GM21526 (cell line): ENCODE results near the gene LAMA3.

Experiments
- ATAC-seq: cut with Tn5 transposase; IDR thresholded peaks from one replicate; pipeline ENCODE4 v1.9.1; 2021; ENCODE audit warnings: moderate library complexity; ENCODE audit not compliant: unreplicated experiment, low FRiP score

LAMA3 gene

DNA sequence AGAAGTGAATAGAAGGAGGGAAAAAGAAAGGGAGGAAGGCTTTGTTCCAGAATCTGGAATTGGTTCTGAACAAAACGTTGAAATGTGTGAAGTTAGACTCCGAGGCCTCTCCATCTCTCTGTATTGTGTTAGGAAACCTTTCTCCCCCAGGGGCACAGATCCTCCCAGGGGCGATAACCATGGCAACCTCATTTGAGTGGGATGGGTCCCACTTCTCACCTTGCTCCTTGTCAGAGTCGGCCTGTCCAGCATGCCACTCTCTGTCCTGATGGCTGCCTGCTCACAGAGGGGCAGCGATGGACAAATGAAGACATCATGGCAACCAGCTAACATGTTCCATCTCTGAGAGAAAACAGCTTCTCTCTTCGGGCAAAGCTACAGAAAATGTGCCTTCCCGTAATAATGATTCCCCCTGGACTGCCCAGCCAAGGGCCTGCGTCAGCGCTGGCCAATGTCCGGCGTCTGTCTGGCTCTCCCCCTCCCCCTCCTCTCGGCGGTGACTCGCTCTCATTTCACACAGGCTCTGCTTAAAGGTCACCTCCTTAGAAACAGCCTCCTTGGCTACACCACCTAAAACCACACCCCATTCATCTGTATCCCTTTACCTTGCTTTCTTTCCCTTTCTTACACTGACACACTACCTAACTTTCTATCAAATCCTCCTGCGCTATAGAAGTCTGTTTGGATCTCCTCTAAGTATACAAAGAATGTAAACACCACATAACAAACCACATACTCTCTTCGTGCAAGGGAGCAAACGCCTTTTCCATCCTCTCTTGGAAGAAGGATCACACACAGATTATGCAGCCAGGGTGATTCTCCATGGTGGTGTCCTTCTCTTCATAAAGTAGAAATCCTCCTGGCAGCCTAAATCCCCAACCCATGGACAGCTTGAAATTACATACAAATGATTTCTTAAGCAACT lies 293.2 kb downstream of the LAMA3 start:
- ATAC-seq, result no peak

DNA sequence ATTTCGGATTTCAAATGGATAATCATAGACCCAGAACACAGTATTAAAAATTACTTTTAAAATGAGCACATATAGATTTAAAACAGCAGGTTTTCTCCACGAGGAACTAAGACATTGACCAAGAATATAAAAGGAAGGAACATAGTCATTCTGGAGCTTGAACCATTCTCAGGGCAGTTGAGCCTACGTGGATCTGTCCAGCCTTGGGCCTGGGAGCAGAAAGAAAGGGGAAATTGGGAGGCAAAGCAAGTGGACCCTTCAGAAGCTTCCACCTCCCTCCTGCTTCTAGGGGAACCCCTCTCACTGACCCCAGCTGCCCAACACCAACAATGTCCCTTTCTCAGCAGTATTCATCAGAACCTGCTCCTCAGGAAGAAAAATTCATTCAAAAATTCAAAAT lies 293.9 kb downstream of the LAMA3 start:
- ATAC-seq, result no peak

DNA sequence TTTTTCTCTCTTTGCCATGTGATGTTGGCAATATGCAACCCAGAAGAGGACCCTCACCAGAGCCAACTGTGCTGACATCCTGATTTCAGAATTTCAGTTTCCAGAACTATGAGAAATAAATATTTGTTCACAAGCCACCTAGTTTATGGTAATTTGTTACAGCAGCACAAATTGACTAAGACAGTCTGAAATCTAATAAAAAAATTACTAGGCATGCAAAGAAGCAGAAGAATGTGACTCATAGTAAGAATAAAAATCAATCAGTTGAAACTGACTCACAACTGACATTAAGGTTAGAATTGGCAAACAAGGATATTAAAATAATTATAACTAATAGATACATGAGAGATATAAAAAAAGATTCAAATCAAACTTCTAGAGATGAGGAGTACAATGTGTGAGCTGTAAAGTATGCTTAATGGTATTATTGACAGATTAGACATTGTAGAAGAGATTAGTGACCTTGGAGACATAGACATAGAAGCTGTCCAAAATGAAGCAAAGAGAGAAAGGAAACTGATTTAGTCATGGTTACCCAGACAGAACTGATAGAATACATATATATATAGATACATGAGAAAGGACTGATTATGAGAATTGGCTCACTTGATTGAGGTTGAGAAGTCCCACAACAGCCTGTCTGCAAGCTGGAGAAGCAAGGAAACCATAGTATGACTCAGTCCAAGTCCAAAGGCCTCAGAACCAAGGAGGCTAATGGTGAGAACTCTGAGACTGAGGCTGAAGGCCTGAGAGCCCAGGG lies 297.5 kb downstream of the LAMA3 start:
- ATAC-seq, result peak; percentile 77

DNA sequence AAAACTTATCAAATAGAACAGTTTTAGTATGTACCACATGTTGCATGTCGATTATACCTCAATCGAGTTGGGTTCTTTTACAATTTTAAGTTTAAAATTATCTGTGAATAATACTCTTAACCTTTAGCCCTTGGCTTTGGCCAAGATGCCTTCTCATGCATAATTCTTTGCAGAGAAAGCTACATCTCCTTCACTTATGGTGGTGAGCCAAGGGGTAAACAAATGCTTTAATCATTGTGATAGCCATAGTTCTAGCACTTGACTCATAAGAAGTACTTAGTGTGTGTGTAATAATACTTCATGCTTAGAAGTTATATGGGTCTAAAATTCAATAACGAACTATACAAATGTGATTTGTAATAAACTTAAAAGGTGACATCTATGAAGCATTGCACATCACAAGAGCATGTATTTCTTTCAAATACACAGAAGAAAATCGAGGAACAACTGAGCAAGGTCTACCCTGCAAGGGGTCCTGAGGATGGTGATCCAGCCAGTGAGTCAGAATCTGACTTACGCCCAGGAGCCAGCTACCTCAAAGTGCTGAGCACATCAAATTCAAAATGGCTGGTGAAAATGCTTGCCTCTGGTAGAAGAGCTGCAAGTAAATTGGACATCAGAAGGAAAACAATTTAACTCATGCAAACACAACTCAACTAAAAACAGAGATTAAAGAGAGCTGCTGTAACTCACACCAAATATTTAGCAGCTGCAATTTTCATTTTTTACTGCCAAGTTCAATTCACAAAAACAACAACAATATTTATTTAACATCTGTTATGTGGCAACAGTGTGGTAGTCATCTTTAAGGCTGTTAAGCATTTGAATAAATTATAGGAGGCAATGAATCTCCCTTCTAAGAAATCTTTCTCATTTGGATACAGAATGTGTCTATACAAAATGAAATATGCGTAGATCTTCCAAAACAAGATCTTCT lies 301.5 kb downstream of the LAMA3 start:
- no peak for ATAC-seq

DNA sequence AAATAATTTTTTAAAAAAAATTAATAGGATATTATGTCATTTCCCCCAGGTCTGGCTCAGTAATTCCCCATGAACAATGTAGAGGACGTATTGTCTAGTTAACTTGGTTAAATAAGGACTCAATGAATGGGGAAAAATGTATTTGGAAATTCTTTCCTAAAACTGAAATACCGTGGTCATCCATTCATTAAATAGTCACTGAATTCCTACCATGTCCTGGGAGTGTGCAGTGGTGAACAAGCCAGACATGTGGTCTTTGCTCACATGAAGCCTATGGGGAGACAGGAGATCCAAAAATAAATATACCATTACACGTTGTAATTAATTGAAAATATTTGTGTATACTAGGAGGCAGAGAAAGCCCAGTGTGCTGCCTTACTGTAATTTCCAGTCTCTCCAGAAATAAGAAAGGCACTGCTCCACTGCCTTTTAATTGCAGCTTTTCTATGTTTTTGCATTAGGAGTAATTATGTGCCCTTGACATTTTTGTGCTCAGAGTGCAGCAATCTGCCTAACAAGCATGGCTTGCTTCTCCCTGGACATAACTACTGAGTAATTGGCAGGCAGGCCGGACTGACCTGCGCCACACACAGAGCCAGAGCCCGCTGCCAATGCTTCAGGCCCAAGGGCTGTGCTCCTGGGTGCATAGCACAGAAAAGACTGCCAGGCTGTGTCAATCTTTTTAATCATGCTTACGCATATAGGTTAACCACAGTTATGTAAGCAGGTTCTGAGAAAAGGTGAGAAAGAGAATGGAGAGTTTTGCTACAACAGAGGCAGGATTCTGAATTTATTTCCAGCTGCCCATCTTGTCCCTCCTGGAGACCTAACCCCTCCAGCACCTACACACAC lies 303.1 kb downstream of the LAMA3 start:
- no peak for ATAC-seq

DNA sequence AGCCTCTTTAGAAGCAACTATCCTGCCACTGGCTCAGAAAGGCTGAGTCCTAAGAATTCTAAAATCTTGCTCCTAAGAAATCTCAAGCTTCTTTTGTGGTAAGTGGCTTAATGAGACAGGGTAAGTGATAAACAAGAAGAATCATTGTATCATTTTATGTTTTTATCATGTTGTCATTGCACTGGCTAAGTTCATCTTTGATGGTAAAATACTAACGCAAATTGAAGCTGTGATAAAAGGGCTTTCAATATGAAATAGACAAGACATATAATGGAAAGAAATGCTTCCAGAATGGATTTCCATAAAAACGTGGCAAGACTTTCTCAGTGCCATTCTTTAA lies 303.7 kb downstream of the LAMA3 start:
- ATAC-seq, result no peak

DNA sequence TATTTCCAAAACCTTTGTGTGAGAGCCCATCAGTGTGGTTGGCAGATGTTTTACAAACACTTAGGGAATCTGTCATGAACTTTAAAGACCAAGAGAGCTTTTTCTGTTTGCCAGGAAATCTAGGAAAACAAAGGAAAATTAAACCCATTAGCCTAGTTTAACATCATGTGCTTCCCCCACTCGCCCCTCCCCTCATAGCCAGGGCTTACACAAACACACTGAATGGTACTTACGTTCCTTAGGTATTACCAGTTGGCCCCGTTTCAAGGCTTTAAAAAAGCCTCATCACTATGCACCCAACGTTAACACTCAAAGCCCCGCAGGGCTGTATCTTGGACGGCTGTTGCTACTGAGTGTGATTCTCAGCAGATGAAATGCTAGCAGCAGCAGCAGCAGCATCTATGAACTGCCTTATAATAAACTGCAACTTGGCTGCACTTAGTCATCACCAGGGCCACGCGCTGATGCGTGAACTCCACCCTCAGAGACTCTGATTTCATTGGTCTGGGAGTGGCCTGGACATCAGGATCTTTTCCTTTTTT lies 305.2 kb downstream of the LAMA3 start:
- ATAC-seq, result no peak

DNA sequence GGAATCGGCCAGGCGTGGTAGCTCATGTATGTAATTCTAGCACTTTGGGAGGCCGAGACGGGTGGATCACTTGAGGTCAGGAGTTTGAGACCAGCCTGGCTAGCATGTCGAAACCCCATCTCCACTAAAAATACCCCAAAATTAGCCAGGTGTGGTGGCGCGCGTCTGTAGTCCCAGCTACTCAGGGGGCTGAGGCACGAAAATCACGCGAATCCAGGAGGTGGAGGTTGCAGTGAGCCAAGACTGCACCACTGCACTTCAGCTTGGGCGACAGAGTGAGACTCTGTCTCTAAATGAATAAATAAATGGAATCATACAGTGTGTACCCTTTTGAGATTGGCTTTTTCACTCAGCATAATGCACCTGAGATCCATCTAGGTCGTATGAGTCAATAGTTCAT lies 305.9 kb downstream of the LAMA3 start:
- no peak for ATAC-seq

DNA sequence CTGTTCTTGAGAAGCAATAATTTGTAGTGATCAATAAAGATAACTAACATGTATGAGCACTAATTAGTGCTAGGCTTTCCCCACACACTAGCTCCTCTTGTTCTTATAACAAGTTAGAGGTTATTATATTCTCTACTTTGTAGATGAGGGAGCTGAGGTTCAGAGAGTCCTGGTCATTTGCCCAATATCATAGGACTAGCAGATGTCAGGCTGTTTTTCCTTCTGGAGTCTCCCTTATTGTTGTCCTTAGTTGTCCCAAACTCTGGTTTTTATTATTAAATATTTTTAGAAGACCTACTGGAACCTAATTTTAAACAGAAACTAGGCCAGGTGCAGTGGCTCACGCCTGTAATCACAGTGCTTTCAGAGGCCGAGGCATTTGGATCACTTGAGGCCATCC lies 308.8 kb downstream of the LAMA3 start:
- no peak for ATAC-seq

DNA sequence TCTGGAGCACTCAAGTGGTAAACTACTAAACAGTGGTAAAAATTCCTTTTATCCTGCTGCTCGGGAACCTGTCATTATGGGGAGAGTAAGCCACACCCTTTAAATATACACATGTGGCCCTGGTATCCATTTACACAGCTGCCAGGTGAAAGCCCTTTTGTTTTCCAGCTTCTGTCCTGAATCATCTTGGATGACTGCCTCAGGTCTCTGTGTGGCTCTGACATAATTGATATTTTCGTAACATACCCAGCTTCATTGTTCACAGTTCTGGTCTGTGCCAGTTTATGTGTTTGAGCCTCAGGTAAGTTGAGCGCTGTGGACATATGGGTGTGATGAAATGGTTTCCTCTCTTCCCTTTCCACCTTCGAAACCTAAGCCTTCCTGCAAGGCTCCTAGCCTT lies 309.6 kb downstream of the LAMA3 start:
- no peak for ATAC-seq

DNA sequence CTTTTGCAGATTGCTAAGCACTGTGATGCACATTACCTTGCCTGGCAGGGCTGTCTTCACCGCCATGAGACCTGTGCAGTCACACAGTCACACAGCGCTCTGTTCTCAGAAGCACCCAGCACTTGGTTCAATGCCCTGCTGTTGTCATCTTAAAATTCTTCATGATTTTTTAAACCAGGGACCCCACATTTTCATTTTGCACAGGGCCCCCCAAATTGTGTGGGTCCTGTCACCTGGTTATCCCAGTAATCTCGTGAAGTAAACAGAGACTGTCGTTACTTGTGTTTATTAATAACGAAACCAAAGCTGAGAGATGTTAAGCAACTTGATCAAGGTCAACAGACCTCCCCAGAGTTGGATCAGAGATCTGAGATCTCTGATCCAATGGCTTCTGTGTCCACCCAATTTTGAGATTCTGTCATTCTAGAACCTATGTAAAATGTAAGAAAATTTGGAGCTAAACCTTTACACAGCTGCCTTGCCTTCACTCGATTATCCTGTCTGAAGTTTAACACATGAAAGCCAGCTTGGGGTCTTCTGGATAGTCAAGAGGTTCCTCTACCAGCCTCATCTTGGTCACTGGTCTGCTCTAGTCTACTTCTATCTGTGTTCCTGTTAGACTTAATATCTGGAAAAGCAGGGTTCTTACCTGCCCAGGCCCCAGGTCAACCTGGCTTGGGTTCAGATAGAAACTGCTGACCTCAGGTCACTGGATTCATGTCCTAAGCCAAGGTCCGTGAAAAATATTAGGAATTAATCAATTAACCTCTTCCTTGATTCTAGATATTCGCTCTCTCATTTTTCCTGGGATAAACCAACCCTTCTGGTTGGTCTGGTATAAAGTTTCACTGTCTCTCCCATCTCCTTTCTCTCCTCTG lies 311.6 kb downstream of the LAMA3 start:
- no peak for ATAC-seq

DNA sequence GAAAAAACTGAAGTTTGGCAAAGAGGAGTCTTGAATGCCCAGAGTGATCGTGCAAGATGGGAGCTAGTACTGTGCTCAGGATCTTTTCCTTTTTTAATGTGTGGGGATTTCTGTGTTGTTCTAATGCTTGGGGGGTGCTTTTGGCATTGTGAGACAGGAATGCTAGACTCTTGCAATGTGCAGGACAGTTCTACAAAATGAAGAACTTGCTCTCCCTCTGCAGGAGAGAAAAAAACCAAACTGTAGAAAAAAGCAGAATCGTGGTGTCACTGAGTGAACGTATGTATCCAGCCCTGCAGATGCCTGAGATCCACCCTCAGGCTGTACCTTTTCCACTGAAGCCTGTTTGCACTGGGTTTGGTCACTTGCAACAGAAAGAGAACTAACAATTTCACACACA lies 313.2 kb downstream of the LAMA3 start:
- ATAC-seq, result no peak

DNA sequence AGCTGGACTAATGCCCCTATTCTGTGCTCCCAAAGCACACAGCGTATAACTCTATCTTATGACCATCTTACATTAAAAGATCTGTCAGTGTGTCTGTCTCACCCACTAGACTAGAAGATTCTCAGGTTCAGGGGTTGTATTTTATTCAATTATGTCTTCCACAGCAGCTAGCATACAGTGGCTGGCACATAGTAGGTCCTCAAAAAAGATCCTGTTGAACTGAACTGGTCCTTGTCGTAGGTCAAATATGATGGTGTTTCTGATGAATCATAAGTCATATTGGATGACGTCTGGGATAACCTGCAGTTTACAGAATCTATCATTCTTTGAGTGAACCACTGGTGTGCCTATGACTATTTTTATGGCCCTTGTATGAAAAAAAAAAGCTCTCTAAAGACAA lies 314.0 kb downstream of the LAMA3 start:
- no peak for ATAC-seq

DNA sequence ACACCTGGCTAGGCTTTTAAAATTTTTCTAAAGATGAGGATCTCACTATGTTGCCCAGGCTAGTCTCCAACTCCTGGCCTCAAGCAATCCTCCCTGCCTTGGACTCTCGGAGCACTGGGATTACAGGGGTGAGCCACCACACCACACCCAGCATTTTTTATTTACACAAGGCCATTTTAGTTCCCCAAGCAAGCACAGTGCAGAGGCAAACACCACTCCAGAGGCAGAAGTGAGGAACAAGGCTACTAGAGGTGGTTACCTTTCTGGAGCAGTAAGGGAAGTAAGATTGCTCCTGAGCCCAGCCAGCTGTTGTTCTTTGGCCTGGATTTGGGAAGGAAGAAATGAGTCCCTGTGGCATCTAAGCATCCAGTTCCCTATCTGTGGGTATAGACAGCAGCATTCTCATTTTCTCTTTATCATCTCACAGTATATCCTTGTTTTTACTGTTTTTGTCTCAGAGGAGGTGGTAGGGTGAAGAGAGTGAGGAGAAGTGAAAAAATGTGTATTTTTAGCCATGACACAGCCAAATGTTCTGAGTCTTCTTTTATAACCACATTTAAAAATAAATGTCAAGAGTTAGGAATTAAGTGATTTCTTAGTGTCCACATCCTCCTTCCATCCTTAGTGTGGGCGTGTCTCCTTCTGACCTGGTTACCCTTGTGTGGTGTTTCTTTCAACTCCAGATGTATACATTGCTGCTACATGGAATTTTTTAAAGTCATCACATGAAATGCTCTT lies 314.8 kb downstream of the LAMA3 start:
- ATAC-seq, result no peak
